ENCODE results near the gene AIRE. TPM values are rescaled to one million over a fixed set of nuclear protein-coding genes. Genes with fewer than 3 reads are reported as not detected.

Gene AIRE
- polyA plus RNA-seq, 1 donor from 2014 or later, result not detected

GRCh38 chr21:44331650-44332307 lies 46.1 kb downstream of the AIRE start:
- TF ChIP-seq MXI1 (conservative IDR thresholded peaks at IDR 0.05; ENCODE audit: poor library complexity, severe bottlenecking), result no peak
- TF ChIP-seq TAF1 (IDR thresholded peaks at IDR 0.05; ENCODE audit: low read depth), result no peak
- no peak for TF ChIP-seq RAD21 (conservative IDR thresholded peaks at IDR 0.05)
- TF ChIP-seq EP300 (conservative IDR thresholded peaks at IDR 0.05; ENCODE audit: poor library complexity, severe bottlenecking), result no peak
- no peak for TF ChIP-seq POLR2AphosphoS5 (IDR thresholded peaks at IDR 0.05)
- no peak for TF ChIP-seq EZH2 (IDR thresholded peaks at IDR 0.05; ENCODE audit: borderline replicate concordance, insufficient read depth, low read length, poor library complexity, severe bottlenecking)
- TF ChIP-seq CTCF (IDR thresholded peaks at IDR 0.05; ENCODE audit: poor library complexity, severe bottlenecking), result no peak
- no peak for TF ChIP-seq SMC3 (conservative IDR thresholded peaks at IDR 0.05; ENCODE audit: poor library complexity)
- no peak overlapping the region for H3K4me3 ChIP-seq (ENCODE audit: low read length)
- no peak overlapping the region for H2AFZ ChIP-seq (ENCODE audit: low read depth, low read length)
- no peaks in the 10 kb centered on the region for H3K36me3 ChIP-seq (ENCODE audit: insufficient read depth, low read length)
- no peaks in the 10 kb centered on the region for H3K9me2 ChIP-seq (ENCODE audit: insufficient read depth, low read length)
- no peaks in the 10 kb centered on the region for H3K27me3 ChIP-seq (ENCODE audit: insufficient read depth, low read depth, low read length)
- H3K9ac ChIP-seq (ENCODE audit: low read length), result no peak overlapping the region
- no peaks in the 10 kb centered on the region for H3K79me2 ChIP-seq (replicated peaks; ENCODE audit: insufficient read depth, low read length)
- no peak overlapping the region for H3K4me2 ChIP-seq (ENCODE audit: low read length)
- no peaks in the 10 kb centered on the region for H3F3A ChIP-seq (ENCODE audit: insufficient read depth, low read length, poor library complexity, severe bottlenecking)
- no peaks in the 10 kb centered on the region for H4K20me1 ChIP-seq (ENCODE audit: insufficient read depth)
- H3K27ac ChIP-seq (ENCODE audit: low read length), result no peak overlapping the region
- H3K9me3 ChIP-seq (ENCODE audit: low read length), result no peaks in the 10 kb centered on the region

GRCh38 chr21:44332383-44332782 lies 46.7 kb downstream of the AIRE start:
- no peaks in the 10 kb centered on the region for H3K9me3 ChIP-seq (ENCODE audit: low read length)
- no peaks in the 10 kb centered on the region for H3K79me2 ChIP-seq (replicated peaks; ENCODE audit: insufficient read depth, low read length)
- H3K36me3 ChIP-seq (ENCODE audit: insufficient read depth, low read length), result no peaks in the 10 kb centered on the region

More at GRCh38 chr21:44332383-44332782, 46.7 kb downstream of the AIRE start:
- Histone ChIP-seq H3K9ac (ENCODE audit: low read length) (no peak overlapping the region), H3F3A (ENCODE audit: insufficient read depth, low read length, poor library complexity, severe bottlenecking) (no peaks in the 10 kb centered on the region), H3K4me3 (ENCODE audit: low read length) (no peak overlapping the region), H3K27me3 (ENCODE audit: insufficient read depth, low read depth, low read length) (no peaks in the 10 kb centered on the region), H3K27ac (ENCODE audit: low read length) (no peak overlapping the region), H3K9me2 (ENCODE audit: insufficient read depth, low read length) (no peaks in the 10 kb centered on the region), H2AFZ (ENCODE audit: low read depth, low read length) (no peak overlapping the region), H4K20me1 (ENCODE audit: insufficient read depth) (no peaks in the 10 kb centered on the region), H3K4me2 (ENCODE audit: low read length) (no peak overlapping the region)
- TF ChIP-seq MXI1 (conservative IDR thresholded peaks at IDR 0.05; ENCODE audit: poor library complexity, severe bottlenecking) (no peak), SMC3 (conservative IDR thresholded peaks at IDR 0.05; ENCODE audit: poor library complexity) (no peak), TAF1 (IDR thresholded peaks at IDR 0.05; ENCODE audit: low read depth) (no peak), REST (IDR thresholded peaks at IDR 0.05; ENCODE audit: borderline replicate concordance) (no peak), EZH2 (IDR thresholded peaks at IDR 0.05; ENCODE audit: borderline replicate concordance, insufficient read depth, low read length, poor library complexity, severe bottlenecking) (no peak), EP300 (conservative IDR thresholded peaks at IDR 0.05; ENCODE audit: poor library complexity, severe bottlenecking) (no peak), CTCF (IDR thresholded peaks at IDR 0.05; ENCODE audit: poor library complexity, severe bottlenecking) (no peak), RAD21 (conservative IDR thresholded peaks at IDR 0.05) (no peak), POLR2AphosphoS5 (IDR thresholded peaks at IDR 0.05) (no peak)
